Left colon (tissue), 2 donors: Measurements from ENCODE around the gene SYPL1. TPM values are rescaled to one million over a fixed set of nuclear protein-coding genes. Genes with fewer than 3 reads are reported as not detected.

Experiments
- ATAC-seq: fragments of 200-7000 bp; cut with Tn5 transposase; one replicate; pipeline ENCODE4 v1.9.1; 2020; ENCODE audit warnings: mild to moderate bottlenecking, moderate library complexity
- DNase-seq, 2 donors: peaks; one replicate each; pipeline ENCODE4 v3.0.0-alpha.2; 2020
- intact Hi-C, 2 donors: fragments of 100-400 bp; cut with DNase I in 1 of 2; cut with micrococcal nuclease in 1 of 2; formaldehyde crosslinking; loops; one replicate each; pipeline versions ENCODE4 v1.11.2 to v1.14.0; 2022; cut with DNase I, micrococcal nuclease
- total RNA-seq, 2 donors: library from RNA; stranded (reverse); fragmentation: NEBNext Ultra II Directional; extraction: Animal tissue kit (Norgen Biotek cat#: 25700); gene quantifications; one replicate each; pipeline ENCODE4 v1.2.1, GENCODE V29; 2021
- donor health status: DM: no; HTN: no; CAD: no.
- donor health status: DM: yes; HTN: yes; CAD: no.

The SYPL1 gene
- total RNA-seq, 2 donors from 2014 or later: 71.9 to 84.2 TPM

GRCh38 chr7:106102387-106102966, 9.6 kb downstream of the SYPL1 start:
- DNase-seq (no peak), ATAC-seq (no peak)
- intact Hi-C loops: no loop called here

GRCh38 chr7:106101726-106102125, 10.4 kb downstream of the SYPL1 start:
- intact Hi-C loops: no loop called here
- ATAC-seq (no peak), DNase-seq (no peak)

GRCh38 chr7:106100863-106101629, 11.1 kb downstream of the SYPL1 start:
- intact Hi-C loops: no loop called here
- DNase-seq (no peak), ATAC-seq (peak; percentile 98)

- intact Hi-C loops: no loop called here
- DNase-seq (no peak), ATAC-seq (no peak)
Measured at GRCh38 chr7:106099539-106099938, 12.6 kb downstream of the SYPL1 start.

GRCh38 chr7:106098889-106099288, 13.2 kb downstream of the SYPL1 start:
- intact Hi-C loops: no loop called here
- DNase-seq (no peak), ATAC-seq (no peak)

- ATAC-seq: no peak
- intact Hi-C loops: no loop called here
- DNase-seq: no peak
Measured at GRCh38 chr7:106095634-106096033, 16.5 kb downstream of the SYPL1 start.

- intact Hi-C loops: no loop called here
- ATAC-seq (no peak), DNase-seq (no peak)
Measured at GRCh38 chr7:106094780-106095179, 17.3 kb downstream of the SYPL1 start.

GRCh38 chr7:106092204-106092603, 19.9 kb downstream of the SYPL1 start:
- no peak for ATAC-seq
- intact Hi-C loops: no loop called here

GRCh38 chr7:106089647-106090046, 22.5 kb downstream of the SYPL1 start:
- intact Hi-C loops: no loop called here
- DNase-seq: no peak
- ATAC-seq: no peak

More at GRCh38 chr7:106092204-106092603, 19.9 kb downstream of the SYPL1 start:
- DNase-seq: no peak

GRCh38 chr7:106088014-106088413, 24.1 kb downstream of the SYPL1 start:
- DNase-seq (no peak), ATAC-seq (no peak)
- intact Hi-C loops: no loop called here

GRCh38 chr7:106086062-106086461, 26.1 kb downstream of the SYPL1 start:
- DNase-seq (no peak), ATAC-seq (no peak)
- intact Hi-C loops: no loop called here

- DNase-seq (no peak), ATAC-seq (no peak)
- intact Hi-C loops: no loop called here
Measured at GRCh38 chr7:106085015-106085414, 27.1 kb downstream of the SYPL1 start.

- DNase-seq (no peak), ATAC-seq (no peak)
- intact Hi-C loops: no loop called here
Measured at GRCh38 chr7:106083717-106084116, 28.4 kb downstream of the SYPL1 start.

GRCh38 chr7:106082087-106082854, 29.8 kb downstream of the SYPL1 start:
- no peak for ATAC-seq
- DNase-seq: no peak
- intact Hi-C loops: no loop called here

- intact Hi-C loops: no loop called here
- DNase-seq (no peak), ATAC-seq (no peak)
Measured at GRCh38 chr7:106080300-106080987, 31.7 kb downstream of the SYPL1 start.

GRCh38 chr7:106076537-106076936, 35.6 kb downstream of the SYPL1 start:
- intact Hi-C loops: no loop called here
- DNase-seq (no peak), ATAC-seq (no peak)

- no peak for ATAC-seq
- intact Hi-C loops: no loop called here
- no peak for DNase-seq
Measured at GRCh38 chr7:106075937-106076336, 36.2 kb downstream of the SYPL1 start.

- intact Hi-C loops: no loop called here
- DNase-seq (no peak), ATAC-seq (no peak)
Measured at GRCh38 chr7:106074257-106074656, 37.9 kb downstream of the SYPL1 start.

GRCh38 chr7:106073701-106074100, 38.4 kb downstream of the SYPL1 start:
- ATAC-seq (no peak), DNase-seq (no peak)
- intact Hi-C loops: no loop called here

GRCh38 chr7:106072715-106073091, 39.4 kb downstream of the SYPL1 start:
- no peak for ATAC-seq
- intact Hi-C loops: no loop called here
- no peak for DNase-seq
